Caco-2 (cell line): ENCODE measurements around the gene PABPC1L. TPM values are rescaled to one million over a fixed set of nuclear protein-coding genes. Genes with fewer than 3 reads are reported as not detected.

Experiments used
- BruUV-seq: library from RNA; stranded (reverse); fragments of 400-500 nt; replicated peaks from 2 replicates; lab custom pipeline; 2021; lab: Mats Ljungman, UMichigan
- CTCF ChIA-PET: fragments of 300-600 bp; sonication (Branson Sonifier 250); formaldehyde crosslinking; loops from one replicate; lab custom pipeline; 2022; ENCODE audit warnings: antibody characterized with exemption; lab: Charles Lee
- POLR2A ChIA-PET: fragments of 300-600 bp; sonication (Branson Sonifier 250); formaldehyde crosslinking; loops from one replicate; lab custom pipeline; 2022; ENCODE audit warnings: antibody characterized with exemption; lab: Charles Lee
- DNase-seq, 2 experiments: peaks; one replicate each; pipeline versions ENCODE4 v3.0.0 to v3.0.0-alpha.2; 2020 to 2022
- H3K27me3 ChIP-seq: replicated peaks from 2 replicates; pipeline ENCODE4 v1.6.0; 2011; ENCODE audit warnings: low read length; ENCODE audit not compliant: control insufficient read depth, insufficient read depth
- H3K36me3 ChIP-seq: 2 replicates; pipeline ENCODE4 v1.5.1; 2011; ENCODE audit warnings: low read length; ENCODE audit not compliant: control insufficient read depth, insufficient read depth
- H3K4me1 ChIP-seq: fragments of 250-450 bp; sonication (Bioruptor Pico); 2 replicates; pipeline ENCODE4 v1.5.1; 2020; ENCODE audit warnings: mild to moderate bottlenecking
- H3K4me3 ChIP-seq: 2 replicates; pipeline ENCODE4 v1.5.1; 2011; ENCODE audit warnings: low read depth, mild to moderate bottlenecking, control low read depth, low read length
- H3K9me3 ChIP-seq: fragments of 250-450 bp; sonication (Bioruptor Pico); 2 replicates; pipeline ENCODE4 v1.5.1; 2020; ENCODE audit warnings: mild to moderate bottlenecking, moderate library complexity
- H3K27ac Mint-ChIP-seq: one replicate; pipeline ENCODE4 v1.8.0; 2022; ENCODE audit warnings: mixed read lengths; ENCODE audit not compliant: unreplicated experiment
- H3K27me3 Mint-ChIP-seq: one replicate; pipeline ENCODE4 v1.8.0; 2022; ENCODE audit warnings: mixed read lengths; ENCODE audit not compliant: insufficient read depth, unreplicated experiment
- H3K36me3 Mint-ChIP-seq: one replicate; pipeline ENCODE4 v1.8.0; 2022; ENCODE audit warnings: mild to moderate bottlenecking, mixed read lengths; ENCODE audit not compliant: insufficient read depth, unreplicated experiment
- H3K4me1 Mint-ChIP-seq: one replicate; pipeline ENCODE4 v1.8.0; 2022; ENCODE audit warnings: low read depth, mixed read lengths; ENCODE audit not compliant: unreplicated experiment
- H3K4me3 Mint-ChIP-seq: one replicate; pipeline ENCODE4 v1.8.0; 2022; ENCODE audit warnings: mild to moderate bottlenecking, moderate library complexity, mixed read lengths; ENCODE audit not compliant: unreplicated experiment
- H3K9me3 Mint-ChIP-seq: one replicate; pipeline ENCODE4 v1.8.0; 2022; ENCODE audit warnings: mixed read lengths; ENCODE audit not compliant: unreplicated experiment
- intact Hi-C: fragments of 100-400 bp; cut with micrococcal nuclease; formaldehyde crosslinking; loops from one replicate; pipeline ENCODE4 v1.10.0; 2022; ENCODE audit not compliant: unreplicated experiment
- total RNA-seq: library from RNA; stranded (reverse); gene quantifications from 2 replicates; pipeline ENCODE4 v1.2.3, GENCODE V29; 2022
- TF ChIP-seq, protein P1 (sequence below), 2 experiments: fragments of 200-600 bp in 1 of 2; IDR thresholded peaks; 1 replicate in 1 of 2; 2 replicates in 1 of 2; pipeline versions ENCODE4 v1.5.1 to v1.8.0; 2011 to 2022; ENCODE audit warnings: antibody characterized with exemption in 1 of 2, control low read depth in 1 of 2, inconsistent platforms in 1 of 2, low read depth in 1 of 2, low read length in 1 of 2, mild to moderate bottlenecking in 1 of 2, moderate library complexity in 1 of 2; ENCODE audit not compliant: insufficient read depth in 1 of 2, severe bottlenecking in 1 of 2, unreplicated experiment in 1 of 2

PABPC1L gene
- total RNA-seq, 1 experiment from 2014 or later: 255 TPM

DNA sequence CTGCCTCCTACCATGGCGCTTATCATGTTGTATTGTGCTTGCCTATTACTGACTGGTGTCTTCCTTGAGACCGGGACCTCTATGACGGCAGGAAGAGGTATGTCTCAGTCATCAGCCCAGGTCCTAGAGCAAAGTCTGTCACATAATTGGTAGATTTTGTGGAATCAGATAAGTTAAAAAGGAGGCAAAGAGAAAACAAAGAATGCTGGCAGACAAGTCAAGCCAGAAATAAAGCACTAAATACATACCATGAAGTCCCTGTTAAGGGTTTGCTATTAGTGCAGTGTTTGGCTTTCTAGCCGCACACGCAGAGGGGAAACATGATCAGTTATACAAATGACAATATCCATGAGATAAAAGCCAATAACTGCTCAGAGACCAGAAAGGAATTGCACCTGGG is 44.4 kb downstream of the PABPC1L start:
- intact Hi-C loops: no loop called here
- Mint-ChIP-seq H3K4me1 (peaks cover 49% of the 10 kb centered on the region), H3K27ac (peak overlapping the region; percentile 54), H3K36me3 (peaks cover 97% of the 10 kb centered on the region), H3K4me3 (peak overlapping the region; percentile 12), H3K9me3 (no peaks in the 10 kb centered on the region), H3K27me3 (no peaks in the 10 kb centered on the region)
- TF ChIP-seq, protein P1, sequence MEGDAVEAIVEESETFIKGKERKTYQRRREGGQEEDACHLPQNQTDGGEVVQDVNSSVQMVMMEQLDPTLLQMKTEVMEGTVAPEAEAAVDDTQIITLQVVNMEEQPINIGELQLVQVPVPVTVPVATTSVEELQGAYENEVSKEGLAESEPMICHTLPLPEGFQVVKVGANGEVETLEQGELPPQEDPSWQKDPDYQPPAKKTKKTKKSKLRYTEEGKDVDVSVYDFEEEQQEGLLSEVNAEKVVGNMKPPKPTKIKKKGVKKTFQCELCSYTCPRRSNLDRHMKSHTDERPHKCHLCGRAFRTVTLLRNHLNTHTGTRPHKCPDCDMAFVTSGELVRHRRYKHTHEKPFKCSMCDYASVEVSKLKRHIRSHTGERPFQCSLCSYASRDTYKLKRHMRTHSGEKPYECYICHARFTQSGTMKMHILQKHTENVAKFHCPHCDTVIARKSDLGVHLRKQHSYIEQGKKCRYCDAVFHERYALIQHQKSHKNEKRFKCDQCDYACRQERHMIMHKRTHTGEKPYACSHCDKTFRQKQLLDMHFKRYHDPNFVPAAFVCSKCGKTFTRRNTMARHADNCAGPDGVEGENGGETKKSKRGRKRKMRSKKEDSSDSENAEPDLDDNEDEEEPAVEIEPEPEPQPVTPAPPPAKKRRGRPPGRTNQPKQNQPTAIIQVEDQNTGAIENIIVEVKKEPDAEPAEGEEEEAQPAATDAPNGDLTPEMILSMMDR (IDR thresholded peaks at IDR 0.05; ENCODE audit: insufficient read depth in 1 of 2, low read depth in 1 of 2, low read length in 1 of 2, severe bottlenecking in 1 of 2, unreplicated experiment in 1 of 2): no peak
- peaks cover 53% of the 10 kb centered on the region for H3K4me1 ChIP-seq
- no peak overlapping the region for H3K4me3 ChIP-seq
- no peaks in the 10 kb centered on the region for H3K9me3 ChIP-seq
- ChIA-PET CTCF (interaction anchor here (1.0 kb wide), 2 partner anchors 12 to 13 kb away, joined by 3 read pairs; no protein-coding TSS in a partner anchor), POLR2A (interaction anchor here (1.1 kb wide), 1 partner anchor 11 kb away, joined by 4 read pairs; no protein-coding TSS in a partner anchor)
- no peaks in the 10 kb centered on the region for H3K27me3 ChIP-seq
- no TSS peak for BruUV-seq
- H3K36me3 ChIP-seq: peaks cover 25% of the 10 kb centered on the region
- peak in 1 of 2 experiments; percentile 58 for DNase-seq

DNA sequence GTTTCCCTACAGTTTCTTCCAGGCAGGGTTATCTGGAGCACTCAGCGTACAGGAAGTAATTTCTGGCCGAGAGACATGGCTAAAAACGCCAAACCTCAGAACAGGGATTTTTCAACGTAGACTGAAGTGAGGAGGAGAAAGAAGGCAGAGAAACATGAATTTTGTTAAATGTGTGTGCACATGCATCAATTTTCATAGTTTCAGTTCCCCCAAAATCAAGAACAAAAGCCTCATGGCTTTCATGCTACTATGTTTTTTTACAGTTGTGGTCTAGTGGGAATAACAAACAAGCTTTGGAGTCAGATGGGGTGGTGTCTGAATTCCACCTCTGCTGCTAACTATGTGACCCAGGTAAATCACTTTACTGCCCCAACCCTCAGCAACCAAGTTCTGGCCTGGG is 45.4 kb downstream of the PABPC1L start:
- TF ChIP-seq, protein P1 (IDR thresholded peaks at IDR 0.05; ENCODE audit: insufficient read depth in 1 of 2, low read depth in 1 of 2, low read length in 1 of 2, severe bottlenecking in 1 of 2, unreplicated experiment in 1 of 2): no peak
- BruUV-seq: no TSS peak
- Mint-ChIP-seq H3K9me3 (no peaks in the 10 kb centered on the region), H3K4me3 (no peak overlapping the region), H3K4me1 (peaks cover 52% of the 10 kb centered on the region), H3K36me3 (peaks cover 96% of the 10 kb centered on the region), H3K27ac (no peak overlapping the region), H3K27me3 (no peaks in the 10 kb centered on the region)
- Histone ChIP-seq H3K27me3 (no peaks in the 10 kb centered on the region), H3K4me1 (peaks cover 53% of the 10 kb centered on the region), H3K36me3 (peaks cover 25% of the 10 kb centered on the region), H3K4me3 (no peak overlapping the region), H3K9me3 (no peaks in the 10 kb centered on the region)
- POLR2A ChIA-PET: no interaction called here
- DNase-seq: no peak
- CTCF ChIA-PET: interaction anchor here (1.0 kb wide), 1 partner anchor 12 kb away, joined by 3 read pairs; no protein-coding TSS in a partner anchor
- intact Hi-C loops: loop anchor here (5.0 kb wide), 1 partner anchor 743 kb away; the partner anchor contains the start of gene OSER1

DNA sequence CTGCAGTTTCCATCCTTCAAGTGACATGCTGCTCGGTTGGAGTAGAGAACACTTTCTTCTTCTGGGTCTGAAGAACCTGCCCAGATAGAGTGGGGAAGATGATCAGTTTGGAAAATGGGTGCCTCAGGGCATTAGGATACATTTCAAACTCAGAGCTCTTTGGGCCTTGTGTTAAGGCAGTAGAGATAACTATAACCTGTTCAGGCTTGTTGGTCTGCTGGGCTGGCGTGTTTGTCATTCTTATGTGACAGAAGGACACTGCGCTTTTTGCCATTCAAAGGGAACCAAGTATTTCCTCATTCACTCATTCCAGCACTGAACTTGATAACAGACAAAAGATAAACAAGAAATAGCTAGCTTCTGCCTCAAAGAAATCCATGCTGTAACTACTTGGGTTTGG is 46.5 kb downstream of the PABPC1L start:
- no peaks in the 10 kb centered on the region for H3K9me3 ChIP-seq
- peaks cover 22% of the 10 kb centered on the region for H3K36me3 ChIP-seq
- TF ChIP-seq, protein P1 (IDR thresholded peaks at IDR 0.05; ENCODE audit: insufficient read depth in 1 of 2, low read depth in 1 of 2, low read length in 1 of 2, severe bottlenecking in 1 of 2, unreplicated experiment in 1 of 2): no peak
- Mint-ChIP-seq H3K4me1 (peaks cover 63% of the 10 kb centered on the region), H3K27ac (peak overlapping the region; percentile 82), H3K36me3 (peaks cover 85% of the 10 kb centered on the region), H3K27me3 (no peaks in the 10 kb centered on the region), H3K9me3 (no peaks in the 10 kb centered on the region), H3K4me3 (peak overlapping the region; percentile 86)
- no peaks in the 10 kb centered on the region for H3K27me3 ChIP-seq
- ChIA-PET POLR2A (interaction anchor here (0.8 to 1.2 kb wide), 6 partner anchors 8 to 71 kb away, joined by 3 to 7 read pairs (median 4); partner anchors contain the start of genes STK4 and YWHAB), CTCF (interaction anchor here (0.6 to 1.5 kb wide), 8 partner anchors 10 to 405 kb away, joined by 3 to 9 read pairs (median 3); no protein-coding TSS in a partner anchor)
- peaks cover 63% of the 10 kb centered on the region for H3K4me1 ChIP-seq
- DNase-seq: peak; percentile 89 to 92
- BruUV-seq: no TSS peak
- intact Hi-C loops: loop anchor here (1.0 to 5.0 kb wide), 3 partner anchors 14 to 744 kb away; partner anchors contain the start of gene OSER1
- H3K4me3 ChIP-seq: no peak overlapping the region
